Endothelial cell of umbilical vein (primary cell): Measurements from ENCODE around the gene RBMS2. TPM values are rescaled to one million over a fixed set of nuclear protein-coding genes. Genes with fewer than 3 reads are reported as not detected.
A peak's percentile ranks its signal among the peaks of the same experiment; 100 is the strongest.

Experiments used
- BruUV-seq: library from RNA; stranded (reverse); fragments of 400-500 nt; replicated peaks from 2 replicates; lab custom pipeline; 2021; lab: Mats Ljungman, UMichigan
- CTCF ChIA-PET: fragments of 300-600, 350-600 bp; sonication (Branson Sonifier 250); formaldehyde crosslinking; loops from one replicate; lab custom pipeline; 2021; ENCODE audit warnings: antibody characterized with exemption, inconsistent platforms; lab: Charles Lee
- POLR2A ChIA-PET: fragments of 300-600, 350-600 bp; sonication (Branson Sonifier 250); formaldehyde crosslinking; loops from one replicate; lab custom pipeline; 2021; ENCODE audit warnings: antibody characterized with exemption, inconsistent platforms; lab: Charles Lee
- DNase-seq: peaks from one replicate; pipeline ENCODE4 v3.0.0-alpha.2; 2011; ENCODE audit warnings: low read depth, low spot score
- FAIRE-seq: peaks from 2 replicates; lab custom pipeline; 2011; peaks lifted over from hg19 to GRCh38; lab: Jason Lieb, UNC
- H2AFZ ChIP-seq: 2 replicates; pipeline ENCODE4 v1.6.0; 2012; ENCODE audit warnings: low read depth, low read length, control low read depth, inconsistent platforms
- H3K27ac ChIP-seq: 2 replicates; pipeline ENCODE4 v1.5.1; 2011; ENCODE audit warnings: low read depth, mild to moderate bottlenecking, control low read depth, low read length, moderate library complexity; ENCODE audit not compliant: insufficient read depth
- H3K27me3 ChIP-seq, 2 experiments: 2 replicates each; pipeline versions ENCODE4 v1.6.0 to v1.6.1; 2011; ENCODE audit warnings: low read length in 2 of 2, mixed read lengths in 1 of 2; ENCODE audit not compliant: control insufficient read depth in 2 of 2, insufficient read depth in 2 of 2
- H3K36me3 ChIP-seq, 2 experiments: 2 replicates in 1 of 2; 3 replicates in 1 of 2; pipeline ENCODE4 v1.5.1; 2011; ENCODE audit warnings: low read length in 2 of 2, mild to moderate bottlenecking in 1 of 2, moderate library complexity in 1 of 2; ENCODE audit not compliant: control insufficient read depth in 2 of 2, insufficient read depth in 2 of 2; ENCODE audit errors: extremely low read depth in 1 of 2
- H3K4me1 ChIP-seq: 3 replicates; pipeline ENCODE4 v1.5.1; 2011; ENCODE audit warnings: mild to moderate bottlenecking, low read length; ENCODE audit not compliant: control insufficient read depth, insufficient read depth; ENCODE audit errors: extremely low read depth
- H3K4me2 ChIP-seq: 2 replicates; pipeline ENCODE4 v1.6.1; 2011; ENCODE audit warnings: low read length, control low read depth, mixed read lengths; ENCODE audit not compliant: insufficient read depth
- H3K4me3 ChIP-seq, 3 experiments: fragments of 200-600 bp in 1 of 3; sonication (generic), shearing (Covaris generic) in 1 of 3; replicated peaks in 1 of 3; 2 replicates each; pipeline ENCODE4 v1.5.1; 2011 to 2016; ENCODE audit warnings: control low read depth in 3 of 3, low read length in 3 of 3, mild to moderate bottlenecking in 2 of 3, inconsistent platforms in 1 of 3, low read depth in 1 of 3, moderate library complexity in 1 of 3; ENCODE audit not compliant: insufficient read depth in 1 of 3
- H3K79me2 ChIP-seq: 2 replicates; pipeline ENCODE4 v1.6.0; 2012; ENCODE audit warnings: low read length, inconsistent platforms; ENCODE audit not compliant: control insufficient read depth, insufficient read depth
- H3K9ac ChIP-seq: replicated peaks from 2 replicates; pipeline ENCODE3; 2011; ENCODE audit warnings: low read length, control low read depth; ENCODE audit not compliant: insufficient read depth; ENCODE audit errors: extremely low read depth
- H3K9me1 ChIP-seq: replicated peaks from 3 replicates; pipeline ENCODE4 v1.6.0; 2011; ENCODE audit warnings: mild to moderate bottlenecking, low read length; ENCODE audit not compliant: control insufficient read depth, insufficient read depth; ENCODE audit errors: extremely low read depth
- H3K9me3 ChIP-seq: replicated peaks from 2 replicates; pipeline ENCODE4 v1.5.1; 2012; ENCODE audit warnings: low read length, inconsistent platforms; ENCODE audit not compliant: control insufficient read depth, insufficient read depth
- H4K20me1 ChIP-seq: replicated peaks from 2 replicates; pipeline ENCODE3; 2011; ENCODE audit warnings: mild to moderate bottlenecking, low read length; ENCODE audit not compliant: control insufficient read depth, insufficient read depth; ENCODE audit errors: extremely low read depth
- FOS ChIP-seq: IDR thresholded peaks from 2 replicates; pipeline ENCODE4 v1.6.1; 2011; ENCODE audit warnings: mild to moderate bottlenecking, low read length, moderate library complexity, borderline replicate concordance; ENCODE audit not compliant: insufficient read depth
- MYC ChIP-seq: IDR thresholded peaks from one replicate; pipeline ENCODE4 v1.6.1; 2011; ENCODE audit warnings: mild to moderate bottlenecking, low read depth, low read length
- POLR2AphosphoS5 ChIP-seq: IDR thresholded peaks from 2 replicates; pipeline ENCODE4 v1.6.1; 2012; ENCODE audit warnings: low read depth, mild to moderate bottlenecking, control low read depth, low read length, moderate library complexity; ENCODE audit not compliant: insufficient read depth
- dilution Hi-C: fragments of 300-500 bp; cut with MboI; formaldehyde crosslinking; loops from one replicate; pipeline ENCODE4 v1.15.0; 2019; ENCODE audit warnings: low sequenced_read_pairs; ENCODE audit not compliant: extremely low pct_ligation_motif_present
- intact Hi-C: fragments of 100-400 bp; cut with micrococcal nuclease; formaldehyde crosslinking; loops from one replicate; pipeline ENCODE4 v1.10.0; 2022
- polyA plus RNA-seq, 4 experiments: library from polyadenylated mRNA; depleted of rRNA in 3 of 4; stranded (reverse) in 3 of 4; unstranded in 1 of 4; fragments of >200 nt; gene quantifications; 2 replicates each; pipeline versions ENCODE4 v1.2.1 to v1.2.3, GENCODE V29; 2011 to 2012; ENCODE audit warnings: missing spikeins in 1 of 4
- small RNA-seq: library from RNA; depleted of rRNA; stranded (forward); fragments of <200 nt; gene quantifications from one replicate; pipeline ENCODE3, GENCODE V24; 2012; ENCODE audit warnings: low replicate concordance, low read depth; ENCODE audit not compliant: insufficient read depth, insufficient read length
- total RNA-seq: library from RNA; stranded (reverse); gene quantifications from 2 replicates; pipeline ENCODE4 v1.2.3, GENCODE V29; 2021

Gene RBMS2
- total and polyA plus RNA-seq, 2 donors (not counting 3 experiments of a cell fraction or from before 2014, with no cell fraction given): 66.8 to 103 TPM

DNA sequence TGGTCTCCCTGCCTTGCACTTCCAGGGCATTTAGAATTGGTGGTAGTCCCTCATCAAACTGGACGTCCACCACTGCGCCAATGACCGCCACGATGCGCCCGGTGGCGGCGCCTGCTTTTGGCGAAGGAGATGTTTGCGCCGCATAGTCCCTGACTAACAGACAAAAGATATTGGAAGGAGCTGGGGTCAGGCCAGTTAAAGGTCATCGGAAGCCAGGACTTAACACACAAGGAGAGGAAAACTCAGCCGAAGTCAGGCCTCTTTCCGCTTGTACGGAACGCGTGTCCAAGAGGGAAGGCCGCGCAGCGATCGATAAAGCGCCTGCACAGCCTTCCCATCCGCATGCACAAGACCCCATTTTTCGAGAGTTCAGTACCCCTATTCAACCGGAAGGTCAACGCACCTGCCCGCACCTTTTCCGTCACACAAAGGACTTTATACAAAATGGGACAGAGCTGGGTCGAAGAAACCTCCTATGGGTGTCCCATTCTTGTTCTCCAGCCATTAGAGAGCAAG is 123.6 kb downstream of the RBMS2 start:
- FAIRE-seq (no peak), DNase-seq (peak; percentile 46)
- TSS peak; percentile 59 for BruUV-seq
- Histone ChIP-seq H4K20me1 (peaks cover 6% of the 10 kb centered on the region), H3K27me3 (no peaks in the 10 kb centered on the region), H3K36me3 (peaks cover 18 to 25% of the 10 kb centered on the region in 2 experiments), H3K4me1 (peaks cover 15% of the 10 kb centered on the region), H3K79me2 (peaks cover 42% of the 10 kb centered on the region), H3K9me3 (no peaks in the 10 kb centered on the region), H3K9ac (peak overlapping the region; percentile 87), H3K27ac (peak overlapping the region; percentile 40), H2AFZ (no peak overlapping the region), H3K4me3 (peak overlapping the region; percentile 72 to 86 (median 84)), H3K9me1 (no peaks in the 10 kb centered on the region), H3K4me2 (peak overlapping the region; percentile 92)
- ChIA-PET CTCF (interaction anchor here (1.3 to 1.7 kb wide), 2 partner anchors 9 to 356 kb away, joined by 3 to 20 read pairs; no protein-coding TSS in a partner anchor), POLR2A (interaction anchor here (1.0 to 1.3 kb wide), 3 partner anchors 8 to 81 kb away, joined by 3 to 9 read pairs (median 9); partner anchors contain the start of gene NACA)
- intact Hi-C loops: no loop called here
- TF ChIP-seq POLR2AphosphoS5 (no peak), MYC (no peak), FOS (no peak)
- dilution Hi-C loops: no loop called here

Small RNA genes lying within 50 kb of the gene (small RNA-seq; reads per million reads assigned to genes)
- gene RNU6-343P: 1.3 reads per million
- 6,986 reads per million, percentile 100 among the genes with 10 or more reads in this experiment for gene SNORD59A

Other genes with a start within 250 kb of the RBMS2 start
- gene CS, start 221.5 kb upstream of the RBMS2 start, total RNA-seq: 296 and 312 TPM in 2 replicates
- 115 and 129 TPM in 2 replicates for gene CS, start 221.5 kb upstream of the RBMS2 start, polyA plus RNA-seq
- gene CNPY2, start 205.8 kb upstream of the RBMS2 start, total RNA-seq: 166 and 183 TPM in 2 replicates
- gene CNPY2, start 205.8 kb upstream of the RBMS2 start, polyA plus RNA-seq: 205 and 256 TPM in 2 replicates
- 21.5 and 24.4 TPM in 2 replicates for gene PAN2, start 187.8 kb upstream of the RBMS2 start, total RNA-seq
- 21.0 and 21.9 TPM in 2 replicates for gene PAN2, start 187.8 kb upstream of the RBMS2 start, polyA plus RNA-seq
- not detected in 2 replicates for gene IL23A, start 182.9 kb upstream of the RBMS2 start, total RNA-seq
- gene IL23A, start 182.9 kb upstream of the RBMS2 start, polyA plus RNA-seq: 0.12 TPM in 1 of 2 replicates, not detected in the other
- 66.5 and 74.8 TPM in 2 replicates for gene STAT2, start 161.7 kb upstream of the RBMS2 start, total RNA-seq
- gene STAT2, start 161.7 kb upstream of the RBMS2 start, polyA plus RNA-seq: 58.5 and 62.8 TPM in 2 replicates
- gene APOF, start 159.0 kb upstream of the RBMS2 start, total RNA-seq: not detected in 2 replicates
- not detected in 2 replicates for gene APOF, start 159.0 kb upstream of the RBMS2 start, polyA plus RNA-seq
- 28.2 and 28.4 TPM in 2 replicates for gene TIMELESS, start 72.4 kb upstream of the RBMS2 start, total RNA-seq
- gene TIMELESS, start 72.4 kb upstream of the RBMS2 start, polyA plus RNA-seq: 3.6 and 6.1 TPM in 2 replicates
- not detected in 2 replicates for gene MIP, start 67.2 kb upstream of the RBMS2 start, total RNA-seq
- gene MIP, start 67.2 kb upstream of the RBMS2 start, polyA plus RNA-seq: 0.18 TPM in 1 of 2 replicates, not detected in the other
- 3.4 and 3.5 TPM in 2 replicates for gene SPRYD4, start 53.2 kb upstream of the RBMS2 start, total RNA-seq
- 3.8 and 4.0 TPM in 2 replicates for gene SPRYD4, start 53.2 kb upstream of the RBMS2 start, polyA plus RNA-seq
- gene GLS2, start 33.7 kb upstream of the RBMS2 start, total RNA-seq: 0.33 TPM in 1 of 2 replicates, not detected in the other
- 0.04 and 0.18 TPM in 2 replicates for gene GLS2, start 33.7 kb upstream of the RBMS2 start, polyA plus RNA-seq
- gene BAZ2A, start 108.5 kb downstream of the RBMS2 start, total RNA-seq: 91.4 and 97.7 TPM in 2 replicates
- 49.8 and 56.0 TPM in 2 replicates for gene BAZ2A, start 108.5 kb downstream of the RBMS2 start, polyA plus RNA-seq
- gene ATP5F1B, start 124.2 kb downstream of the RBMS2 start, total RNA-seq: 520 and 590 TPM in 2 replicates
- 829 and 941 TPM in 2 replicates for gene ATP5F1B, start 124.2 kb downstream of the RBMS2 start, polyA plus RNA-seq
- 262 and 278 TPM in 2 replicates for gene PTGES3, start 166.5 kb downstream of the RBMS2 start, total RNA-seq
- gene PTGES3, start 166.5 kb downstream of the RBMS2 start, polyA plus RNA-seq: 33.4 and 48.5 TPM in 2 replicates
- gene NACA, start 203.5 kb downstream of the RBMS2 start, total RNA-seq: 886 and 892 TPM in 2 replicates
- 130 and 260 TPM in 2 replicates for gene NACA, start 203.5 kb downstream of the RBMS2 start, polyA plus RNA-seq
- 12.1 and 13.4 TPM in 2 replicates for gene PRIM1, start 230.5 kb downstream of the RBMS2 start, total RNA-seq
- gene PRIM1, start 230.5 kb downstream of the RBMS2 start, polyA plus RNA-seq: 8.0 and 10.9 TPM in 2 replicates
- gene HSD17B6, start 241.5 kb downstream of the RBMS2 start, total RNA-seq: not detected in 2 replicates
- 0.25 TPM in 1 of 2 replicates, not detected in the other for gene HSD17B6, start 241.5 kb downstream of the RBMS2 start, polyA plus RNA-seq